ENCODE data around the gene ILK. TPM values are rescaled to one million over a fixed set of nuclear protein-coding genes. Genes with fewer than 3 reads are reported as not detected.

The ILK gene
- total and polyA plus RNA-seq, 10 donors: 71.4 to 194 (median 126) TPM

GRCh38 chr11:6617315-6617781, 13.8 kb downstream of the ILK start:
- H3K27me3 ChIP-seq (replicated peaks in 1 of 7): no peaks in the 10 kb centered on the region
- no peak for TF ChIP-seq CTCF (IDR thresholded peaks at IDR 0.05 in 8 of 11, conservative IDR thresholded peaks at IDR 0.05 in 3 of 11)
- TF ChIP-seq POLR2A (IDR thresholded peaks at IDR 0.05): no peak
- no peak for TF ChIP-seq POLR2AphosphoS5 (IDR thresholded peaks at IDR 0.05)
- H3K9me3 ChIP-seq: no peaks in the 10 kb centered on the region
- DNase-seq: peak; percentile 75
- peak overlapping the region; percentile 91 to 98 (median 94) for H3K27ac ChIP-seq
- 41 to 65% (median 52%) methylated on average over 5 of the region's 5 CpGs for WGBS, 5 donors
- H3K36me3 ChIP-seq: peaks cover 0 to 39% (median 29%) of the 10 kb centered on the region in 6 donors
- H3K4me1 ChIP-seq: peaks cover 29 to 94% (median 47%) of the 10 kb centered on the region in 6 donors
- intact Hi-C loops (cut with DNase I; ENCODE audit: low total_unique reads): no loop called here
- H3K4me3 ChIP-seq: peak overlapping the region; percentile 66 to 95 (median 76)

- peak; percentile 86 for DNase-seq
- WGBS, 5 donors: 1 to 4% (median 3%) methylated on average over 15 of the region's 15 CpGs
- Histone ChIP-seq H3K36me3 (peaks cover 0 to 46% (median 29%) of the 10 kb centered on the region in 6 donors), H3K4me3 (peak overlapping the region; percentile 66 to 95 (median 76)), H3K27ac (peak overlapping the region; percentile 91 to 98 (median 94)), H3K27me3 (replicated peaks in 1 of 7) (no peaks in the 10 kb centered on the region), H3K9me3 (no peaks in the 10 kb centered on the region), H3K4me1 (peaks cover 20 to 84% (median 37%) of the 10 kb centered on the region in 6 donors)
- intact Hi-C loops (cut with DNase I; ENCODE audit: low total_unique reads): no loop called here
- peak in 1 of 3 donors; percentile 68 for TF ChIP-seq POLR2A (IDR thresholded peaks at IDR 0.05)
- peak in 1 of 11 experiments; percentile 8 for TF ChIP-seq CTCF (IDR thresholded peaks at IDR 0.05 in 8 of 11, conservative IDR thresholded peaks at IDR 0.05 in 3 of 11)
- peak in 2 of 3 donors; percentile 8 to 90 for TF ChIP-seq POLR2AphosphoS5 (IDR thresholded peaks at IDR 0.05)
Measured at GRCh38 chr11:6618117-6619003, 14.8 kb downstream of the ILK start.

GRCh38 chr11:6619004-6619745, 15.6 kb downstream of the ILK start, which contains the start of gene TPP1:
Gene TPP1, minus strand, starts transcription at chr11:6619422. Its CDS starts 22 bp downstream, at chr11:6619400.
- intact Hi-C loops (cut with DNase I; ENCODE audit: low total_unique reads): no loop called here
- TF ChIP-seq POLR2A (IDR thresholded peaks at IDR 0.05) (peak; percentile 8 to 71 (median 69)), POLR2AphosphoS5 (IDR thresholded peaks at IDR 0.05) (peak; percentile 70 to 99 (median 90)), CTCF (IDR thresholded peaks at IDR 0.05 in 8 of 11, conservative IDR thresholded peaks at IDR 0.05 in 3 of 11) (no peak)
- H3K9me3 ChIP-seq: no peaks in the 10 kb centered on the region
- peak within 1 kb of the TSS; percentile 91 to 98 (median 94) for H3K27ac ChIP-seq
- WGBS, 5 donors: 0 to 2% (median 1%) methylated on average over 15 to 16 of the region's 16 CpGs
- no peaks in the 10 kb centered on the region for H3K27me3 ChIP-seq (replicated peaks in 1 of 7)
- peaks cover 17 to 76% (median 36%) of the 10 kb centered on the region in 6 donors for H3K4me1 ChIP-seq
- peak; percentile 96 for DNase-seq
- peaks cover 0 to 48% (median 30%) of the 10 kb centered on the region in 6 donors for H3K36me3 ChIP-seq
- H3K4me3 ChIP-seq: peak within 1 kb of the TSS; percentile 66 to 95 (median 76)
